Hepatocyte (in vitro differentiated cells): ENCODE data around the gene CPLANE2. TPM values are rescaled to one million over a fixed set of nuclear protein-coding genes. Genes with fewer than 3 reads are reported as not detected.

Source experiments
- DNase-seq: peaks from one replicate; pipeline ENCODE4 v3.0.0-alpha.2; 2016; ENCODE audit warnings: low spot score
- H2AFZ ChIP-seq: fragments of 200-600 bp; sonication (generic); 2 replicates; pipeline ENCODE4 v1.6.0; 2016; ENCODE audit warnings: antibody characterized with exemption, mild to moderate bottlenecking
- H3K27ac ChIP-seq: fragments of 200-600 bp; sonication (generic); 2 replicates; pipeline ENCODE4 v1.5.1; 2016; ENCODE audit warnings: mild to moderate bottlenecking
- H3K27me3 ChIP-seq: fragments of 200-600 bp; sonication (generic); 2 replicates; pipeline ENCODE4 v1.6.1; 2016
- H3K36me3 ChIP-seq: fragments of 200-600 bp; sonication (generic); replicated peaks from 2 replicates; pipeline ENCODE4 v1.5.1; 2016; ENCODE audit warnings: low read depth; ENCODE audit not compliant: insufficient read depth
- H3K4me1 ChIP-seq: fragments of 200-600 bp; sonication (generic); 2 replicates; pipeline ENCODE4 v1.5.1; 2016; ENCODE audit warnings: mild to moderate bottlenecking, moderate library complexity; ENCODE audit not compliant: insufficient read depth
- H3K4me2 ChIP-seq: fragments of 200-600 bp; sonication (generic); 2 replicates; pipeline ENCODE4 v1.6.0; 2016
- H3K4me3 ChIP-seq: fragments of 200-600 bp; sonication (generic); 2 replicates; pipeline ENCODE4 v1.5.1; 2016; ENCODE audit warnings: mild to moderate bottlenecking
- H3K79me2 ChIP-seq: fragments of 200-600 bp; sonication (generic); 2 replicates; pipeline ENCODE4 v1.6.0; 2017; ENCODE audit warnings: mild to moderate bottlenecking
- H3K9me2 ChIP-seq: fragments of 200-600 bp; sonication (generic); replicated peaks from 2 replicates; pipeline ENCODE4 v1.6.0; 2017; ENCODE audit warnings: mild to moderate bottlenecking; ENCODE audit not compliant: insufficient read depth
- H3K9me3 ChIP-seq: fragments of 200-600 bp; sonication (generic); 2 replicates; pipeline ENCODE4 v1.5.1; 2016; ENCODE audit warnings: low read depth, mild to moderate bottlenecking
- H4K20me1 ChIP-seq: fragments of 200-600 bp; sonication (generic); 2 replicates; pipeline ENCODE4 v1.6.0; 2016; ENCODE audit warnings: mild to moderate bottlenecking; ENCODE audit not compliant: insufficient read depth, poor library complexity, severe bottlenecking
- EZH2 ChIP-seq: fragments of 200-600 bp; sonication (generic); IDR thresholded peaks from 2 replicates; pipeline ENCODE4 v1.6.1; 2016; ENCODE audit warnings: antibody characterized with exemption, mild to moderate bottlenecking, borderline replicate concordance
- EZH2phosphoT487 ChIP-seq: fragments of 200-600 bp; sonication (generic); IDR thresholded peaks from one replicate; pipeline ENCODE4 v1.6.1; 2018; ENCODE audit warnings: antibody characterized with exemption, mild to moderate bottlenecking, low read depth, moderate library complexity; ENCODE audit not compliant: unreplicated experiment, severe bottlenecking
- WGBS: methylation state at CpG from one replicate; pipeline ENCODE4 v1.1.6; 2016; ENCODE audit warnings: low lambda C conversion rate; ENCODE audit errors: missing lambda C conversion rate; 5-methylcytosine and 5-hydroxymethylcytosine counted together
- polyA plus RNA-seq: library from polyadenylated mRNA; unstranded; fragments of >200 nt; fragmentation: Nextera tagmentation; extraction: Ambion mirVana; gene quantifications from 2 replicates; pipeline ENCODE4 v1.2.1, GENCODE V29; 2016
- total RNA-seq: library from RNA; depleted of rRNA; stranded (reverse); fragments of >200 nt; gene quantifications from 2 replicates; pipeline ENCODE4 v1.2.3, GENCODE V29; 2014
- TF ChIP-seq, protein P1 (sequence below): fragments of 200-600 bp; sonication (generic); IDR thresholded peaks from 2 replicates; pipeline ENCODE4 v1.5.1; 2016; ENCODE audit warnings: antibody characterized with exemption, mild to moderate bottlenecking; ENCODE audit not compliant: poor library complexity

CPLANE2 gene
- total and polyA plus RNA-seq, 2 experiments from 2014 or later: 5.4 to 6.6 TPM

DNA sequence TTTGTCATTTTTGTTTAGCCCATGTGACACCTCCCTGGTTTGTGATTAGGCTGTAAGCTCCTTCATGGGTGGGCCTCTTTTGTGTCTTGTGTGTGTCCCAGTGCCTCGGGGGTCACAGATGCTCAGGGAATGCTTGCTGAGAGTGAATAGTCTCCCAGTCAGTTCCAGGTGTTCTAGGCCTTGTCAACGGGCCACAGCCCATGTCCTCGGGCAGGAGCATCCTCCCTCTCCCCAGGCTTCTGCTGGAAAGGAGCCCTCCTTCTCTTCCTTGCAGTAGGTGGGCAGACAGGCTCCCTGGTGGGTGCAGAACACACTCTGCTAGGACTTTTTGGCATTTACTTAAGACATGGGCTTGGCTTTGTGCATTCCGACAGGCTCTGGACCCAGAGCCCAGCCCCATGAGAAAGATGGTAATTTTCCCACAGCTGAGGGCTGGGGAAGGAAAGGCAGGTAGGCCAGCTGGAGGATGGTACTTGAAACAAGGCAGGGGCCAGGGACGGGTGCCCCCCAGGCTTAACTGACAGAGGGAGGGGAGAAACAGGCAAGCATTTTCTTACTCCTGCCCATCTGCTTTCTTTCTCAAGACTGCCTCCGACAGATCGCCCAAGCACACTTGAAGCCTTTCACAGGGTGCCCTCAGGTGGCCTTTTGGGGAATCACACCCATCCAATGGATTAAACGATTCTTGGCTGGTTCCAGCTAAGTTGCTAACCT, 7.1 kb upstream of the CPLANE2 start:
- Histone ChIP-seq H3K27me3 (no peaks in the 10 kb centered on the region), H3K36me3 (no peaks in the 10 kb centered on the region), H3K27ac (no peak overlapping the region), H3K79me2 (no peaks in the 10 kb centered on the region), H3K4me1 (peaks cover 21% of the 10 kb centered on the region), H3K4me3 (no peak overlapping the region), H2AFZ (no peak overlapping the region), H3K9me2 (no peaks in the 10 kb centered on the region), H4K20me1 (no peaks in the 10 kb centered on the region), H3K9me3 (no peaks in the 10 kb centered on the region), H3K4me2 (no peak overlapping the region)
- peak; percentile 87 for DNase-seq
- no peak for TF ChIP-seq EZH2
- TF ChIP-seq, protein P1, sequence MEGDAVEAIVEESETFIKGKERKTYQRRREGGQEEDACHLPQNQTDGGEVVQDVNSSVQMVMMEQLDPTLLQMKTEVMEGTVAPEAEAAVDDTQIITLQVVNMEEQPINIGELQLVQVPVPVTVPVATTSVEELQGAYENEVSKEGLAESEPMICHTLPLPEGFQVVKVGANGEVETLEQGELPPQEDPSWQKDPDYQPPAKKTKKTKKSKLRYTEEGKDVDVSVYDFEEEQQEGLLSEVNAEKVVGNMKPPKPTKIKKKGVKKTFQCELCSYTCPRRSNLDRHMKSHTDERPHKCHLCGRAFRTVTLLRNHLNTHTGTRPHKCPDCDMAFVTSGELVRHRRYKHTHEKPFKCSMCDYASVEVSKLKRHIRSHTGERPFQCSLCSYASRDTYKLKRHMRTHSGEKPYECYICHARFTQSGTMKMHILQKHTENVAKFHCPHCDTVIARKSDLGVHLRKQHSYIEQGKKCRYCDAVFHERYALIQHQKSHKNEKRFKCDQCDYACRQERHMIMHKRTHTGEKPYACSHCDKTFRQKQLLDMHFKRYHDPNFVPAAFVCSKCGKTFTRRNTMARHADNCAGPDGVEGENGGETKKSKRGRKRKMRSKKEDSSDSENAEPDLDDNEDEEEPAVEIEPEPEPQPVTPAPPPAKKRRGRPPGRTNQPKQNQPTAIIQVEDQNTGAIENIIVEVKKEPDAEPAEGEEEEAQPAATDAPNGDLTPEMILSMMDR: peak; percentile 80
- TF ChIP-seq EZH2phosphoT487: no peak
- WGBS: 40% methylated on average over 8 of the region's 8 CpGs

DNA sequence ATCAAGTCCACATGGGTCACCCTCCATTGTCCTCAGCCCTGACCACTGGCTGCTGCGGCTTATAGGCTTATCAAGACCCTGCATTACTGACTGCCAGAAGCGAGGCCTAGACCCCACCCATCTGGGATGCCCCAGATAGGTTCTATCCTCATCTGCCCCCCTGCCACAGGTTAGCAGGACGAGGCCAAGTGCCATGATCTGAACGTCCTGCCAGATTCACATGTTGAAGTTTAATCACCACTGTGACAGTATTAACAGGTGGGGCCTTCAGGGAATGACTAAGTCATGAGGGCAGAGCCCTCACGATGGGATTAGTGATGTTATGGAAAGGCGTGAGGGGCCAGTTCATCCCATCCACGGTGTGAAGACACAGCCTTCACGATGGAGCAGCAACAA, 6.2 kb upstream of the CPLANE2 start:
- TF ChIP-seq, protein P1: no peak
- no peak overlapping the region for H3K27ac ChIP-seq
- no peak overlapping the region for H2AFZ ChIP-seq
- no peaks in the 10 kb centered on the region for H3K36me3 ChIP-seq
- no peaks in the 10 kb centered on the region for H4K20me1 ChIP-seq
- H3K9me3 ChIP-seq: no peaks in the 10 kb centered on the region
- H3K27me3 ChIP-seq: no peaks in the 10 kb centered on the region
- H3K9me2 ChIP-seq: no peaks in the 10 kb centered on the region
- 81% methylated on average over 8 of the region's 8 CpGs for WGBS
- no peaks in the 10 kb centered on the region for H3K79me2 ChIP-seq
- DNase-seq: no peak
- H3K4me3 ChIP-seq: no peak overlapping the region
- H3K4me2 ChIP-seq: no peak overlapping the region
- H3K4me1 ChIP-seq: peaks cover 13% of the 10 kb centered on the region

DNA sequence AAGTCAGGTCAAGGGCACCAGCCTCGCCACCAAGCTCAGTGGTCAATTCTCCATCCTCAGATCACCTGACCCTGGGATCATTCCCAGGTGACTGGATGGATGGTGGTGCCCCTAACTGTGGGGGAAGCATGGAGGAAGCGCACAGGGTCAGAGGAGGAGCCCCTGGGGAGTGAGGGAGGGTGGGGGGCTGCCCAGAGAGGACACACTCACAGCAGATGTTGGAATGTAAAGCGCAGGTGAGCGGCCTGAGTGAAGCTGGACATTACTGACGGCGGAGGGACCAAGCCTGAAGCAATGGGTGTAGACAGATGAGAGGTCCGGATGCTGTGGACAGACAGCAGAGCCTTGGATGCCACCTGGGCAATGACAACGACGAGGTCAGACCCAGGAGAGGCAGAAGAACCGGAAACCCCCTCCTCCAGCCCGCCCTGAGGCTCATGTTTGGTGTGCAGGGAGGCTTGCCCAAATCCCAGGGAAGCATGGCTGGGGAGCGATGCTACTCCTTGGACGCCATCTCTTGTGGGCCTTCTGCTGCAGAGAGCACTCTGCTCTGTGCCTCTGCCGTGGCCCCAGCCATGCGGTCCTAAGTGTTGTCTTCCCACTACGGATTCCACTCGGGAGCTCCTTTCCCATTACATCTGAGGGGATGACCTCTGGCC, 5.7 kb upstream of the CPLANE2 start:
- Histone ChIP-seq H2AFZ (no peak overlapping the region), H3K79me2 (no peaks in the 10 kb centered on the region), H3K4me1 (peaks cover 12% of the 10 kb centered on the region), H3K27me3 (no peaks in the 10 kb centered on the region), H3K9me3 (no peaks in the 10 kb centered on the region), H3K27ac (no peak overlapping the region), H3K4me3 (no peak overlapping the region), H3K36me3 (no peaks in the 10 kb centered on the region), H3K9me2 (no peaks in the 10 kb centered on the region), H3K4me2 (no peak overlapping the region), H4K20me1 (no peaks in the 10 kb centered on the region)
- TF ChIP-seq EZH2 (no peak), EZH2phosphoT487 (no peak)
- TF ChIP-seq, protein P1: no peak
- no peak for DNase-seq
- 90% methylated on average over 17 of the region's 17 CpGs for WGBS
